DMS 273 (cell line): ENCODE data around the gene TCOF1.

Experiments used
- DNase-seq: peaks from one replicate; lab custom pipeline; 2025; ENCODE audit not compliant: unreplicated experiment; lab: John Stamatoyannopoulos, UW

Gene TCOF1

DNA sequence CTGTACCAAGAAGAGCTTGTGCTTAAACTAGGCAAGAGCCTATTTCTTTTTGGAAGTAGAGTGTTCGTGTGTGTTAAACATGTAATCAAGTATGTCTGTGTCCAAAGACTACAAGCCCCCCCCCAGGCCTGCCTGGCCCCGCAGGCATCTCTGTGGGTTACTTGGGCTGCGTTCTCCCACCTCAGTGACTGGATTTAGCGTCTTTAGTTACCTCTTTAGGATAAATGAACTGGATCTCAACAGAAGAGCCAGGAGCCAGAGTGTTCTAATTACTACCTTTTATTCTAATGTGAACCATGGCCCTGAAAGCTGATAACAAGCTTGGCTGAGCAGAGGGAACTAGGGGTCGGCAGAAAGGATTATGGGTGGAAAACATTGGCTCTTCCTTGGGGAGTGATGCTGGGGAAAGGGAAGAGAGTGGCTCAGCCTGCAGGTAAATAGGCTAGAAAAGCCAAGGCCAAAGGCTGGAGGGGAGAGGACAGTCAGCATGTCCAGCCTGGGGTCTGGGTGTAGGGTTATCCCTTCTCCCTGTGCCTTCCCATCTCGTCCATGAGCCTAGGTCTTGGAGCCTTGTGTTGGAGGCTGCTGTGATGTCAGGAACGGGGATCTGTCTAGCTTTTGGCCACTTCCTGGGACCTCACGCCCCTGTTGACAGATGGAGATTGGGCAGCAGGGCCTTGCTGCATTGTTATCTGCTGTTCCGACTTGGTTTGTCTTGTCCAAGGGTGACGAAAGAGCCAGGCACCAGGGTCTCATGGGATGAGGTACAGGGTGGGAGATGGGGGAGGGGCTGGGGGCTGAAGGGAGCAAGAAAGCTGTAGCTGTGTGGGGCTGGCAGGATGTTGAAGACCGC, 44.1 kb downstream of the TCOF1 start:
- no peak for DNase-seq

DNA sequence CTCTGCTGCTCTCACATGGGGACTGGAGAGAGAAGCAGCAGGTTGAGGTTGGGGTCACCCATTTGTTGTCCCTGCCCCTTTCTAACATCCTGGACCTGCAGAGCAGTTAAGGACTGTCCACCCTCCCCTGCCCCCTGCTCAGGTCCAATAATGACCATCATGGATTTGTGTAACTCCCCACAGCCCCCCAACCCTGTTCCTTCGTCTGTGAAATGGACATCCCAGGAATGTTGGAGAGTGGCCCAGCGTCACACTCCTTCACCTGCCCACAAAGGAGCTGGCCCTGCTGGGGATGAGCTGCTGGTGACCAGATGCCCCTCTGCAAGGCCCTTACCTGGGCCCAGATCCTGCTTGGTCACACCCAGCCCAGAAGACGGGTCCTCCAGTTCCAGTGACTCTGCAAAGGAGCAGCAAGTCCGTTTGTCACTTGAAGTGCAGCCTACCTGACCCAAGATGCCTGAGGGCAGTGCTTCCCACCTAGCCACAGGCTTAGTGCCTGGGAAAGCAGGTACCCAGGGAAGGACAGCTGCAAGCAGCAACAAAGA, 44.8 kb downstream of the TCOF1 start:
- no peak for DNase-seq

DNA sequence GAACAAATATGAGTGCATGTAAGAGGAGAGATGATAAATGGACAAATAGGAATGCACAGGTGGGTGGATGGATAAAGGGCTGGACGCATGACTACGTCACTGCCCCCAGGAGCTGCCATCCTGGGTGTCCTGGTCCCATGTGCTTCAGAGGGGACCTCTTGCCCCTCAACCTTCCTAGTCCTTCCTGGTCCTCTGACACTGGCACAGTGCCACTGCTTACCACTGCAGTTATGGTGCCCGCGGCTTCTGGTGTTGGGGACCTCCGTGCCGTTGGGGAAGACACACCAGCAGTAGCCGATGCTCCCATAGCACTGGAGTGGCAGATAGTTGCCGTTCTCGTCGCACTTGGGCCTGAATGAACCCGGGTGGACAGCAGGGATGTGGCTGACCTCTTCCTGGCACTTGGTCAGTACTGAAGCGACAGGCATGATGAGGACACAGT, 45.4 kb downstream of the TCOF1 start:
- no peak for DNase-seq

DNA sequence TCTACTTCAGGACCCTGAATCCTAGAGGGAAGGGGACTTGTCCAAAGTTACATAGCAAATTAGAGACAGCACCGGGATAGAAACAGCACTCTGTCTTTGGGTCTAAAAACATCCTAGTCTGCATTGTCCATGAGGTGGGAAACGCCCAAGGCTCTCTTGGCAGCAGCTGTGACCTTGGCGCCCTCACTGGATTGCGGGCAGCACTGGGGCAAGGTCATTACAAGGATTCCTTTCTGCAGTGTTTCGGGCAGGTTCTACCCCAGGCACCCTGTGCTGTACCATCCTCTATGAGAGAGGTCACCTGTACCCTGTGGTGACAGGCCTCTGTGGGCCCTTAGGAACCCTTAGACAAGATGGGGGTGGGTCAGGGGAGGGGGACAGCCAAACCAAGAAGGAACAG, 46.6 kb downstream of the TCOF1 start:
- no peak for DNase-seq

DNA sequence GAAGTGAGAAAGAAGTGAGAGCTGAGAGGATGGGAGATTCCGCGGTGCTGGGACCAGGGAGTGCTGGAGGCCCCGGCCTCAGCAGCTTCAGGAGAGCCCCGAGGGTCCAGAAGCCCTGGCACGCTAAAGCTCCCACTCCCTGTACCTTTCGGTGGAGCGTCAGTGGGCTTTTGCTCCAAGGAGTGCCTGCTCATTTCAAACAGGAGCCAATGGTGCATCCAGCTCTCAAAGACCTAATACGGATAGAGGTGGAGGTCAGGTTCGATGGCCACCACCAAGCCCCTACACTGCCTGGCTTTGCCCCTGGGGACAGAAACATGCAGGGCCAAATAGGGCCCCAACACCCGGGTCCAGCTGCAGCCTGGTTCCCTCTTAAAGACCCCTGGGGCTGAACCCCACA, 47.0 kb downstream of the TCOF1 start:
- no peak for DNase-seq

DNA sequence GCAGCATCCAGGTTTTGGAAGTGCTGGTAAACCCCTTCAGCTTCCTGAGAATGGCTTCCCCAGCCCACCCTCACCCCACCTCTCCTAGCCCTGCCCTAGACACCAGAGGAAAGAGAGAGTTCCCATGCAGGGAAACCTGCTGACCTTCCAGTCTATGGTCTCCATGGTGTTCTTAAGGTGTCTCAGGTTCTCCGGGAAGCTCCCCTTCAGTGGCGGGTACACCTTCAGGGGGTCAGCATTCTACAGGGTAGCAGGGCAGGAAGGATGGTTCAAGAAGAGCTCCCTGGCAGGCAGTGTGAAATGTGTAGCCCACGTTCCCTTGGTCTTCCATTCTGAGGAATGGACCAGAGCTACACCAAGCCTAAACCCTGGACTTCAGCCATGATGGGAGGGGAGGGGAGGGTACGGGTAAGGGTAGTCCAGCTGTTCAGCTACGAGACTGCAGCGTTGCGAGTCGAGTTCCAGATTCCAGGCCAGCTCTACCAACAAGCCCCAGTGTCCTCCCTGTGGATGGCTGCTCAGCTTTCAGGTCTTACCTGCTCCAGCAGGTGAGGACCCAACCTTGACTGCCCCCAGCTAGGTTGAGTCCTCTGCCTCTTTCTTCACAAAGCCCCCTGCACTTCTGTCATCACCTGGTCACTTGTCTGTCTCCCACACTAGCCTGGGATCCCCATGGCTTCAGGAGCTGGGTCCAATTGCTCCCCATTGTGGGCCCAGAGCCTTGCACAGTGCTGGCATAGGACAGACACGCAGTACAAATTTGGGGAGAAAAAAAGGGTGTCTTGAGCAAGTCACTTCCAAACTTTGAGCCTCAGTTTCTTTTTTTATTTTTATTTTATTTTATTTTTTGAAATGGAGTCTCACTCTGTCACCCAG, 47.7 kb downstream of the TCOF1 start:
- peak; percentile 64 for DNase-seq

DNA sequence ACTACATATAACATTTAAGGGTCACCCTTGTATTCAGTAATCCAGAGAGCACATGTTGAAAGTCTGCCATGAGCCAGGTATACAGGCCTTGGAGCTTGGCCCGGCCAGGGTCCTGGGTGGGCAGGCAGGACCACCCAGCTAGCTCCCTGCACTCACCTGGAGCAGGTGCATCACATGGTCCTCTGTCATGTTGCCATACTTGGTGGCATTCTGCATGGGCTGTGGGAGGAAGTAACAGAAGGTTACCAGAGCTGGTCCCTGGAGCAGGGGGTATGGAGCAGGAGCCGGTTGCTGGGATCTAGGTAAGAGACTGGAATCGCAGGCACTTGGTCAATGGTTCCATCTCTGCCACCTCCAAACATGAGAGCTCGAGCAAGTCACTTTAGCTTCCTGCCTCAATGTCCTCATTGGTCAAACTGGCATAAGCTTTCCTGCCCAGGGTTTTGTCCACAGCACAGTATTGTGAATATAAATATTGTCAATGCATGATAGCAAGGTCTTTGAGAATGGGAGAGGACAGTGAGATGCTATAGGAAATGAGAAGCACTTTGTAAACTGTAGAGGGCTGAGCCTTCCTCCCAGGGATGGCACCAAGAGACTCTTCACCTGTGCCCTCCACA, 48.7 kb downstream of the TCOF1 start:
- no peak for DNase-seq

DNA sequence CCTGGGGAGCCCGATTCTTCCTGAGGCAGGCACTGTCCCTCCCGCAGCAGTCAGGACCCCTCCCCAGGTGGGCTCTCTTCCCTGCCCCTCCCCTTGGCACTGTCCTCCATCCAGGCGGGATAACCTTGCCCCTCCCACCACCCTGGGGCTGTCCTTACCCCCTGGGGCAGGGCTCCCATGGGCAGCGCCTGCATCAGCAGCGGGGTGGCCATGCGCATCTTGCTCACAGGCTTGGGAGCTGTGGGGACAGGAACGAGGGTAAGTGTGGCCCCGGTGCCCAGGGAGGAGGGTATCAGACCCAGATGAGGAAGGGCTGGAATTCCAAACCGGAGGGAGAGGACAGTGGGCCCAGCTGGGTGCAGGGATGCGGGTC, 49.2 kb downstream of the TCOF1 start:
- DNase-seq: no peak

DNA sequence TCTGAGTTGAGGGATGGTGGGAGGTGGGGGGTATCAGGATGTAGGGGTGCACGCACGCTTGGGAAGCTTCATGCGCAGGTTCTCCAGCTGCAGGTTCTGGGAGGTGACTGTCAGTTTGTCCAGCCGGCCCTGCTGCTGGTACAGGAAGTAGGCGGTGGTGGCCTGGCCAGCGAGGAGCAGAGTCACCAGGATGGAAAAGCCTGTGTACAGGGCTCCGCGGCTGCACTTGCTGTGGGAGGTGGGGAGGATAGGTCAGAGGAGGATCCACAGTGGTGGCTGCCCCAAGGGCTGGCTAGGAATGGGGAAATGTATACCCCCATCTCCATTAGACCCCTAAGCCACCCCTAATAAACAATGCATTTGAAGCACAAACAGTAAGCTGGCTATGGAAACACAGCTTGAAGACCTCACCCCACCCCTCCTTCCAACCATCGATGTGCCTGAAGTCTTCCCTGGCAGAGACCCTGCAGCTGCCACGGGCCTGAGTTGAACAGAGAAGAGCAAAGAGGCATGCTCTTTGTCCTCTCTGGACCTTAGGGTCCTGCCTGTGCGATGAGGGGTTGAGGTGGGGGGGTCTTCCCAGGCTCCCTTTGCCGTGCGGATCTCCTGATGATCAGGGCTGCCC, 49.7 kb downstream of the TCOF1 start:
- no peak for DNase-seq

DNA sequence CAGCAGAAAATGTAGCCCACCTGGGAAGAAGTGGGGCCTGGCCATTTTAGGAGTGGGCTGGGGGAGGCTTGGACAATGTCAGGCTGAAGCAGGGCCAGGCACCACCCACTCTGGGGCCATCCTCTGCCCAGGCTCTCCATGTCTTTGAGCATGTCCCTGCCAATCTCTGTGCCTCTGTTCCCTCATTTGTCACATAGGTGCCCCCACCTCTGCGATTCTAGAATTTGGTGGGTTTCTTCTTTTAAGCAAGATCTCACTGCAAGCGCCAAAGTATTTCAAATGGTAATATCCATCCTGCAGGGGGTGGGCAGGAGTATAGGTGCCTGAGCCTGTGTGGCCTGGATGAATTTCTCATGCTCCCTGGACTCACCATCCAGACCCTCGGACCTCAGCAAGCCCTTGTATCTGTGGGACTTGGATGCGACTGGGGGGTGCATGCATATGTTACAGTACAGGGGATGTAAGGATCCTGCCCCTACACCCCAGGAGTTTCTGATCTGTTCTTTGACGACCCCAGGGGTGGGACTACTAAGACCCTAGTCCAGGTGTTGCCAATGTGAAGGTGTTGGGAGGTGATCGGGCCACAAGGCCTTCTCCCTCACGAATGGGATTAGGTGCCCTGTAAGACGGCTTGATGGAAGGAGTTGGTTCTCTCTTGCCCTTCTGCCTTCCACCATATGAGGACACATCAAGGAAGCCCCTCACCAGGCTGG, 50.9 kb downstream of the TCOF1 start:
- DNase-seq: no peak

DNA sequence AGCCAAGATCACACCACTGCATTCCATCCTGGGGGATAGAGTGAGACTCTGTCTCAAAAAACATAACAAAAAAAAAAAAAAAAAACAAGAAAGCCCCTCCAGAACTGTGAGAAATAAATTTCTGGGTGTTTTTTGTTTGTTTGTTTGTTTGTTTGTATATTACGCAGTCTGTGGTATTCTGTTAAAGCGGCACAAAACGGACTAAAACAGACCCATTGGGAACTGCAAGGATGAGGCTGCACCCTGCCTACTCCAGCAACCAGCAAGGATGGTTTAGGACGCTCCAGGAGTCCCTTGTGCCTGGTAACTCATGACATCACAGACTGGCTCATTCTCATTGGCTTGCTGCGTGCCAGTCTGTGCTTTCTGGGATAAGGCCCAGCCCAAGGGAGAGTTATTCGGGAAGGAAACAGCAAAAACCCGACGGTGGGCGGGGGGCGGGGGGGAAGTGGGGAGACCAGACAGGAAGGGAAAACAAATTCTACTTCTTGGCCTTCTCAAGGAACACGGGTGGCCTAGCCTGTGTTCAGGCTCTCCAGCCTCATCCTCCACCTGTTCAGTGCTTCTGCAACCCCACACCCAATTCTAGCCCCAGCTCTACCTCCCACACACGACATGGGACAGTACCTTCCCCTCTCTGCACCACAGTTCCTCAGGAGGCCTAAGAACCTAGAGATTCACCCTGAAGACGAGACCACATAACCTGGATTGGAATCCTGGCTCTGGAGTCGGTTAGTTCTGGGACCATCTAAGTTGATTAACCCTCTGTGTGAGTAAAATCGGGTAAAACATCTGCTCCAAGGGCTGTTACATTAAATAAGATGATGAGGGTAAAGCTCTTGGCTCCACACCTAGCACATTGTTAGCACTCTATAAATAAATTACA, 52.4 kb downstream of the TCOF1 start:
- DNase-seq: peak; percentile 95

DNA sequence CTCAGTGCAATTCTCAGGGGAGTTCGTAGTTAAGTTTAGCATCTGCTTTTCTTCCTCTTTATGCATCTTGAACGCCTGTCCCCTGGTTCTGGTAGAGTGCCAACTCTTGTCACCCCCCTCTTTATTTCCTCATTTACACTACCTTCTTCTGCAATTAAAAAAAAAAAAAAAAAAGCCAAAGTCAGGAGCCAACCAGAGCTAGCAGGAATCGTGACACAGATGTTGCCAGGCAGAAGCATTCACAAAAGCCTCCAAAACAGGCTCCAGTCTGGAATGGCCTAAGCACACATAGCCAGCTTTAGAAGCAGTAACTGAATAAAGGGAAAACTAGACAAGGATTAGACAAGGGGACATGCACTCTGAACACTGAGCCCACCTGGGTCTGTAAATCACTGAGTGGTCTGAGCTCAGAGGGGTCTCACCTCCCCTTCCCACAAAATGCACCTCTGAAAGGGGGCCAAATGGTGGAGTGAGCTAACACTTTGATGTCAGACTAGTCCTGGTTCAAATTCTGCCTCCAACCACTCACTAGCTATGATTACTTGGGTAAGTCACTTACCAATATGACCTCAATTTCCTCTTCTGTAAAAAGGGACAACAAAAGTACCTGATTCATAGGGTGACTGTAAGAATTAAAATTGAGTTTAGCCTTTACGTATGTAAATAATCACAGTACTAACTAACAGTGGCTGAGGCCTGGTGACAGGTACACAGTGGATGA, 53.2 kb downstream of the TCOF1 start:
- peak; percentile 91 for DNase-seq

DNA sequence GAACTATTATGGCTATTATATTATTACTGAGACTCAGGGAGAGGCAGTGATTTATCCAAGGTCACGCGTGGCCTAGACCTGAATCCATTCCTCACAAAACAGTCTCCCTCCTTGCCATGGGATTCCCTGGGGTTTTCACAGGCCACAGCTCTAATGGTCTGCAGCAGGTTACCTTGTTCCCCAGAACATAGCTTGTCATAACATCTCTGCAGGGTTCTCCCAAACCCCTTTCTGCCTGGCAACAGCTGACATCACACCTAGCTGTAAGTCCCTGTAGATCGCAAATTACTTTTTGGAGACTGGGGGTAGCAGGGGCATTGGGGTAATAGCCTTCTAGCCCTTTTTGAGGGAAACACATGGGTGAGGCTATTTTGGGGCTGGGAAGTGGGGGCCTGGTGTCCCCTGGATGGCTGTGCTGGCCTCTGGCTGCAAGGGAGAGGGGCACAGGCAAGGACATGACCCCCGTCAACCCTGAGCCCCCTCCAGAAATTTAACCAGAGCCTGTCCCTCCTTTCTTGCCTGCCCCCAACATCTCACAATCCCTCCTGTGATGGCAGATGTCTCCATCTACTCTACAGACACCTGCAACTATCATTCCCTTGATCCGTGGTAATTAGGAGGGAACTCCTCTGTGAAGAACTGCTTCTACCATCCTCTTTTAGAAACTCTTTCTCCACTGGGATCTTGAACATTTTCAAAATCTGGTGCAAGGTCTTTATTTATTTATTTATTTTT, 53.9 kb downstream of the TCOF1 start:
- peak; percentile 70 for DNase-seq

DNA sequence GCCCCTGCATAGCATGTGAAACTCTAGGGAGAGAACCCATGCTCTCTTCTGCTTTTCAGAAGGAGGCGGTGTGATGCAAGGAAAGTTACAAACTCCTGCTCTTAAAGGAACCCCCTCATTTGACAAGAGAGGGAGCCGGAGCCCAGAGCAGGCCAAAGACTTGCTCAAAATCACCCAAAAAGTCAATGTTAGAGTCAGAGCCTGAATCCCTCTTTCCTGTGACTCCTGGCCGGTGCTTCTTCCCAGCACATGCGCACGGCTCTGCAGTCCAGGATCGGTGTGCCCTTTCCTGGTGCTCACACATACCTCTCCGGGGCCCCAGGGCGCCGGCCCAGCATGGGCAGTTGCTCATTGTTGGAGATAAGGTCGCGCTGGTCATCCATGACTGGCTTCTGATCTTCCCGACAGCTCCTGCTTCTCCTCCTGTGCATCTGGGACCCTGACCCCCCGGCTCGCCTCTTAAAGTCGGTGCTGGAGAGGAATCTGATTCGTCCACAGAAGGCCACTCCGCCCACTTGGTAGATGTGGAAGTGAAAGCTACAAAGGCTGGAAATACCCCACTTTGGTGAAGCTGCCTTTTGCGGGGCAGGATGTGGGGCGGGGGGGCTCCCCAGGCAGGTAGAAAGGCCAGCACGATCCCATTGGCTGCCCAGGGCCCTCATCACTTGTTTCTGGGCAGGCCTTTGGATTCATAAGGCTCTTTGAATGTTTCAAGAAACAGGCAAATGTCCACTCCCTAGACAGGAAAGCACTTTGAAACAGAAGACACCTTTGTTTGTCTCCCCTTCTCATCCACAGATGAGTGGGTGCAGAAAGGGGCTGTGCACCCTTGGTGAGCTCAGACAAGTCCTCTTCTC, 55.0 kb downstream of the TCOF1 start, which contains the start of gene CD74:
Gene CD74, minus strand, starts transcription at position 592 of the 857 bp plus-strand sequence. Its CDS starts 161 bp downstream, at position 431.
- peak; percentile 67 for DNase-seq

DNA sequence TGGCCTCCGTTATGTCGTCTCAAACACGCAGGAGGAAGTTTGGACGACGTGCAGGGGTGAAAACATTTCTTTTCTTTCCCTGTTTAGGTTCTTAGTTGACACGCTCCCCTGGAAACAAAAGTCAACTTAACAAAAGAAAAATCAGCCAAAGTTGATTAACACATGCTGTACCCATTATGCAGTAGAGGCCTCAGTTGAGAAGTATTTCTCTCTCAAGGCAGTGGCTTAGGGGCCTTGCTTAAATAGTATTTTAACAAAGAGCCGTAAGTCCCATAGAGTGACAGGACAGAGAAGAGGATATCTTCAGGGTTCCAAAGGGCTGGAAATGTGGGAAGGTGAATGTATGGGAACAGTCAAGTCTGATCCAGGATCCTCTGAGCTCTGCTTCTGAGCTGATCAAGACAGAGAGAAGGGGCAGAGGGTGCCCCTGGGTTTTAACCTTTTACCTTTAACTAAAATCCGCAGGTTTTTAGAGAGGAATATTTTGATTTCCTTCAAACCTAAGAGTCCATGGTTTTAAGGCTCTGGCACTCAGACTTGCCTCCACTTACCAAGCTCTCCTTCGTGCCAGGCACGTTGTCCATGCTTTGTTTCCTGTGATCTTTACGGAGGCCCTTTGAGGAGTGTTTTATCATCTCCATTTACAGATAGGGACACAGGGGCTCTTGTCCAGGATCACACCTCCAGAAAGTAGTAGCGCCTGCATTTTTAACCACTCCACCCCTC, 55.8 kb downstream of the TCOF1 start:
- DNase-seq: no peak
